ENCODE results near the gene MTCL1.

DNA sequence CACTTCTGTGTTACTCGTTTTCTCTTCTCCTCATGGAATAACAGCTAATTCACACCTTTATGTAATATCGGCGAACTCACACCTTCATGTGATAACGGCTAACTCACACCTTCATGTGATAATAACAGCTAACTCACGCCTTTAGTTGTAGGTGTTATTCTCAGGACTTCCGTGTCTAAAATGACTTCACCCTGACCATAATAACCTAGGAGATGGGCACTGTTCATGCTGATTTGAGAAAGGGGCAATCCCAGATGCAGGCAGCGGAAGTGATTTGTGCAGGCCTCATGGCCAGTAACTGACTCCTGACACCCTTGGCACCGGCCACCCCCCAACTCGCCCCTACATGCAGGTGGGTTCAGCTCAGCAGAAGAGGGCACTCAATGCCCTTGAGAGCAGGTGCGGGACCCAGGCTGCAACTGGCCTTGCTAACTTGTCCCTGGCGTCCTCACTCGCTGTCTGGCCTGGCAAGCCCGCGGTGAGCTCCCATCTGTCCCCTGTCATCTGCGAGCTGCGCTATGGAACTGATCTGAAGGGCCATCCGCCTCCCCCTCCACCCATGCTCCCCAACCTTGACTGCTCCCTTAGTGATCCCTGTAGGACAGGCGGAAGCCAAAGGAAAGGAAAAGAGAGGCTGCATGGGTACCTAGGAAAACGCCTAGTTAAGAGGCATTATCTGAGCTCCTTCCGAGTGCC lies 42.6 kb upstream of the MTCL1 start:
- TF ChIP-seq, protein P1, sequence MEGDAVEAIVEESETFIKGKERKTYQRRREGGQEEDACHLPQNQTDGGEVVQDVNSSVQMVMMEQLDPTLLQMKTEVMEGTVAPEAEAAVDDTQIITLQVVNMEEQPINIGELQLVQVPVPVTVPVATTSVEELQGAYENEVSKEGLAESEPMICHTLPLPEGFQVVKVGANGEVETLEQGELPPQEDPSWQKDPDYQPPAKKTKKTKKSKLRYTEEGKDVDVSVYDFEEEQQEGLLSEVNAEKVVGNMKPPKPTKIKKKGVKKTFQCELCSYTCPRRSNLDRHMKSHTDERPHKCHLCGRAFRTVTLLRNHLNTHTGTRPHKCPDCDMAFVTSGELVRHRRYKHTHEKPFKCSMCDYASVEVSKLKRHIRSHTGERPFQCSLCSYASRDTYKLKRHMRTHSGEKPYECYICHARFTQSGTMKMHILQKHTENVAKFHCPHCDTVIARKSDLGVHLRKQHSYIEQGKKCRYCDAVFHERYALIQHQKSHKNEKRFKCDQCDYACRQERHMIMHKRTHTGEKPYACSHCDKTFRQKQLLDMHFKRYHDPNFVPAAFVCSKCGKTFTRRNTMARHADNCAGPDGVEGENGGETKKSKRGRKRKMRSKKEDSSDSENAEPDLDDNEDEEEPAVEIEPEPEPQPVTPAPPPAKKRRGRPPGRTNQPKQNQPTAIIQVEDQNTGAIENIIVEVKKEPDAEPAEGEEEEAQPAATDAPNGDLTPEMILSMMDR (IDR thresholded peaks at IDR 0.05 in 8 of 11, conservative IDR thresholded peaks at IDR 0.05 in 3 of 11): no peak
- TF ChIP-seq POLR2AphosphoS5 (IDR thresholded peaks at IDR 0.05) (no peak), POLR2A (IDR thresholded peaks at IDR 0.05) (no peak)
